Measurements from ENCODE around the gene PIEZO2.

PIEZO2 gene

GRCh38 chr18:11165952-11166351 is 16.6 kb upstream of the PIEZO2 start:
- Histone ChIP-seq H3K27ac (ENCODE audit: low read length) (no peak overlapping the region), H3K4me1 (ENCODE audit: control insufficient read depth, insufficient read depth, low read length) (peaks cover 1% of the 10 kb centered on the region; the same call in 1 of the 2 replicates), H3K27me3 (ENCODE audit: control insufficient read depth, insufficient read depth, low read length) (peaks cover 6% of the 10 kb centered on the region), H3K9me3 (ENCODE audit: control insufficient read depth, insufficient read depth, low read length) (no peaks in the 10 kb centered on the region), H3K4me3 (ENCODE audit: low read length) (no peak overlapping the region), H3K36me3 (ENCODE audit: control insufficient read depth, insufficient read depth, low read length) (no peaks in the 10 kb centered on the region)
- no peak for DNase-seq (ENCODE audit: low read depth, low spot score)
- no CpG with 5 or more reads among the region's 7 CpGs for WGBS (ENCODE audit: insufficient coverage, insufficient read length)

GRCh38 chr18:11165138-11165537 is 15.8 kb upstream of the PIEZO2 start:
- WGBS (ENCODE audit: insufficient coverage, insufficient read length), result no CpG with 5 or more reads among the region's 3 CpGs
- Histone ChIP-seq H3K4me1 (ENCODE audit: control insufficient read depth, insufficient read depth, low read length) (peaks cover 1% of the 10 kb centered on the region; the same call in 1 of the 2 replicates), H3K36me3 (ENCODE audit: control insufficient read depth, insufficient read depth, low read length) (no peaks in the 10 kb centered on the region), H3K27me3 (ENCODE audit: control insufficient read depth, insufficient read depth, low read length) (peaks cover 6% of the 10 kb centered on the region), H3K4me3 (ENCODE audit: low read length) (no peak overlapping the region), H3K27ac (ENCODE audit: low read length) (no peak overlapping the region), H3K9me3 (ENCODE audit: control insufficient read depth, insufficient read depth, low read length) (no peaks in the 10 kb centered on the region)
- no peak for DNase-seq (ENCODE audit: low read depth, low spot score)

- H3K36me3 ChIP-seq (ENCODE audit: control insufficient read depth, insufficient read depth, low read length), result no peaks in the 10 kb centered on the region
- no peaks in the 10 kb centered on the region for H3K9me3 ChIP-seq (ENCODE audit: control insufficient read depth, insufficient read depth, low read length)
- H3K4me3 ChIP-seq (ENCODE audit: low read length), result no peak overlapping the region
- WGBS (ENCODE audit: insufficient coverage, insufficient read length), result no CpG with 5 or more reads among the region's 18 CpGs
- no peak overlapping the region for H3K27ac ChIP-seq (ENCODE audit: low read length)
- H3K4me1 ChIP-seq (ENCODE audit: control insufficient read depth, insufficient read depth, low read length), result peaks cover 1% of the 10 kb centered on the region; the same call in 1 of the 2 replicates
- no peak for DNase-seq (ENCODE audit: low read depth, low spot score)
- H3K27me3 ChIP-seq (ENCODE audit: control insufficient read depth, insufficient read depth, low read length), result peaks cover 6% of the 10 kb centered on the region
Observed at GRCh38 chr18:11163665-11164064, 14.3 kb upstream of the PIEZO2 start.

GRCh38 chr18:11162889-11163288 is 13.5 kb upstream of the PIEZO2 start:
- DNase-seq (ENCODE audit: low read depth, low spot score), result no peak
- peaks cover 6% of the 10 kb centered on the region for H3K27me3 ChIP-seq (ENCODE audit: control insufficient read depth, insufficient read depth, low read length)
- WGBS (ENCODE audit: insufficient coverage, insufficient read length), result no CpG with 5 or more reads among the region's 5 CpGs

GRCh38 chr18:11162462-11162861 is 13.1 kb upstream of the PIEZO2 start:
- DNase-seq (ENCODE audit: low read depth, low spot score), result no peak
- no CpG with 5 or more reads among the region's 3 CpGs for WGBS (ENCODE audit: insufficient coverage, insufficient read length)
- Histone ChIP-seq H3K4me1 (ENCODE audit: control insufficient read depth, insufficient read depth, low read length) (peaks cover 1% of the 10 kb centered on the region; the same call in 1 of the 2 replicates), H3K4me3 (ENCODE audit: low read length) (no peak overlapping the region), H3K9me3 (ENCODE audit: control insufficient read depth, insufficient read depth, low read length) (no peaks in the 10 kb centered on the region), H3K27ac (ENCODE audit: low read length) (no peak overlapping the region), H3K36me3 (ENCODE audit: control insufficient read depth, insufficient read depth, low read length) (no peaks in the 10 kb centered on the region), H3K27me3 (ENCODE audit: control insufficient read depth, insufficient read depth, low read length) (peaks cover 6% of the 10 kb centered on the region)

More at GRCh38 chr18:11162889-11163288, 13.5 kb upstream of the PIEZO2 start:
- Histone ChIP-seq H3K36me3 (ENCODE audit: control insufficient read depth, insufficient read depth, low read length) (no peaks in the 10 kb centered on the region), H3K4me1 (ENCODE audit: control insufficient read depth, insufficient read depth, low read length) (peaks cover 1% of the 10 kb centered on the region; the same call in 1 of the 2 replicates), H3K27ac (ENCODE audit: low read length) (no peak overlapping the region), H3K9me3 (ENCODE audit: control insufficient read depth, insufficient read depth, low read length) (no peaks in the 10 kb centered on the region), H3K4me3 (ENCODE audit: low read length) (no peak overlapping the region)

- Histone ChIP-seq H3K27ac (ENCODE audit: low read length) (no peak overlapping the region), H3K36me3 (ENCODE audit: control insufficient read depth, insufficient read depth, low read length) (no peaks in the 10 kb centered on the region), H3K4me1 (ENCODE audit: control insufficient read depth, insufficient read depth, low read length) (peaks cover 1% of the 10 kb centered on the region; the same call in 1 of the 2 replicates), H3K27me3 (ENCODE audit: control insufficient read depth, insufficient read depth, low read length) (peaks cover 5% of the 10 kb centered on the region), H3K9me3 (ENCODE audit: control insufficient read depth, insufficient read depth, low read length) (no peaks in the 10 kb centered on the region), H3K4me3 (ENCODE audit: low read length) (no peak overlapping the region)
- DNase-seq (ENCODE audit: low read depth, low spot score), result no peak
- WGBS (ENCODE audit: insufficient coverage, insufficient read length), result no CpG with 5 or more reads among the region's 2 CpGs
Observed at GRCh38 chr18:11160313-11160712, 10.9 kb upstream of the PIEZO2 start.

GRCh38 chr18:11159844-11160243 is 10.5 kb upstream of the PIEZO2 start:
- Histone ChIP-seq H3K4me3 (ENCODE audit: low read length) (no peak overlapping the region), H3K4me1 (ENCODE audit: control insufficient read depth, insufficient read depth, low read length) (peaks cover 1% of the 10 kb centered on the region; the same call in 1 of the 2 replicates), H3K27ac (ENCODE audit: low read length) (no peak overlapping the region), H3K9me3 (ENCODE audit: control insufficient read depth, insufficient read depth, low read length) (no peaks in the 10 kb centered on the region), H3K27me3 (ENCODE audit: control insufficient read depth, insufficient read depth, low read length) (peaks cover 3% of the 10 kb centered on the region), H3K36me3 (ENCODE audit: control insufficient read depth, insufficient read depth, low read length) (no peaks in the 10 kb centered on the region)
- no peak for DNase-seq (ENCODE audit: low read depth, low spot score)
- WGBS (ENCODE audit: insufficient coverage, insufficient read length), result no CpG with 5 or more reads among the region's 4 CpGs

GRCh38 chr18:11156978-11157377 is 7.6 kb upstream of the PIEZO2 start:
- Histone ChIP-seq H3K4me1 (ENCODE audit: control insufficient read depth, insufficient read depth, low read length) (no peaks in the 10 kb centered on the region), H3K4me3 (ENCODE audit: low read length) (no peak overlapping the region), H3K36me3 (ENCODE audit: control insufficient read depth, insufficient read depth, low read length) (no peaks in the 10 kb centered on the region), H3K27me3 (ENCODE audit: control insufficient read depth, insufficient read depth, low read length) (no peaks in the 10 kb centered on the region), H3K9me3 (ENCODE audit: control insufficient read depth, insufficient read depth, low read length) (no peaks in the 10 kb centered on the region), H3K27ac (ENCODE audit: low read length) (no peak overlapping the region)
- no CpG with 5 or more reads among the region's 1 CpG for WGBS (ENCODE audit: insufficient coverage, insufficient read length)
- no peak for DNase-seq (ENCODE audit: low read depth, low spot score)

- Histone ChIP-seq H3K27me3 (ENCODE audit: control insufficient read depth, insufficient read depth, low read length) (no peaks in the 10 kb centered on the region; the same call in 1 of the 2 replicates), H3K27ac (ENCODE audit: low read length) (no peak overlapping the region), H3K4me3 (ENCODE audit: low read length) (no peak overlapping the region), H3K36me3 (ENCODE audit: control insufficient read depth, insufficient read depth, low read length) (no peaks in the 10 kb centered on the region), H3K9me3 (ENCODE audit: control insufficient read depth, insufficient read depth, low read length) (no peaks in the 10 kb centered on the region), H3K4me1 (ENCODE audit: control insufficient read depth, insufficient read depth, low read length) (peaks cover 2% of the 10 kb centered on the region; the same call in 1 of the 2 replicates)
- WGBS (ENCODE audit: insufficient coverage, insufficient read length), result no CpG with 5 or more reads among the region's 8 CpGs
- no peak for DNase-seq (ENCODE audit: low read depth, low spot score)
Observed at GRCh38 chr18:11155034-11155759, 5.8 kb upstream of the PIEZO2 start.

GRCh38 chr18:11154368-11154989 is 5.1 kb upstream of the PIEZO2 start:
- H3K9me3 ChIP-seq (ENCODE audit: control insufficient read depth, insufficient read depth, low read length), result no peaks in the 10 kb centered on the region
- no peak overlapping the region for H3K4me3 ChIP-seq (ENCODE audit: low read length)
- no peaks in the 10 kb centered on the region; the same call in 1 of the 2 replicates for H3K27me3 ChIP-seq (ENCODE audit: control insufficient read depth, insufficient read depth, low read length)
- H3K36me3 ChIP-seq (ENCODE audit: control insufficient read depth, insufficient read depth, low read length), result no peaks in the 10 kb centered on the region
- DNase-seq (ENCODE audit: low read depth, low spot score), result no peak
- peaks cover 2% of the 10 kb centered on the region; the same call in 1 of the 2 replicates for H3K4me1 ChIP-seq (ENCODE audit: control insufficient read depth, insufficient read depth, low read length)
- no CpG with 5 or more reads among the region's 2 CpGs for WGBS (ENCODE audit: insufficient coverage, insufficient read length)
- H3K27ac ChIP-seq (ENCODE audit: low read length), result no peak overlapping the region

Data from iPS DF 6.9 (cell line).